GM18951 (cell line): ENCODE data around the gene DAB2IP.
"Not testable (repeated sequence)": the region's sequence is repeated elsewhere in the genome, so short reads cannot be mapped to it uniquely, and the experiment has no call there.

ENCODE experiments used
- POLR2A ChIP-seq: IDR thresholded peaks from 4 replicates; pipeline ENCODE4 v1.6.1; 2011; ENCODE audit warnings: mild to moderate bottlenecking; ENCODE audit not compliant: insufficient read length, insufficient read depth; ENCODE audit errors: extremely low read depth
- in situ Hi-C: fragments of 300-500 bp; cut with MboI; formaldehyde crosslinking; loops from one replicate; pipeline ENCODE4 v1.12.0; 2022; ENCODE audit warnings: low sequenced_read_pairs, mixed read lengths, inconsistent platforms; ENCODE audit not compliant: unreplicated experiment

The DAB2IP gene

GRCh38 chr9:121735065-121735792 is 83.8 kb downstream of the DAB2IP start:
- in situ Hi-C loops = no loop called here
- no peak for TF ChIP-seq POLR2A

GRCh38 chr9:121735793-121736770 is 84.6 kb downstream of the DAB2IP start:
- in situ Hi-C loops = no loop called here
- no peak for TF ChIP-seq POLR2A

GRCh38 chr9:121736934-121737462 is 85.6 kb downstream of the DAB2IP start:
- TF ChIP-seq POLR2A = no peak

DNA sequence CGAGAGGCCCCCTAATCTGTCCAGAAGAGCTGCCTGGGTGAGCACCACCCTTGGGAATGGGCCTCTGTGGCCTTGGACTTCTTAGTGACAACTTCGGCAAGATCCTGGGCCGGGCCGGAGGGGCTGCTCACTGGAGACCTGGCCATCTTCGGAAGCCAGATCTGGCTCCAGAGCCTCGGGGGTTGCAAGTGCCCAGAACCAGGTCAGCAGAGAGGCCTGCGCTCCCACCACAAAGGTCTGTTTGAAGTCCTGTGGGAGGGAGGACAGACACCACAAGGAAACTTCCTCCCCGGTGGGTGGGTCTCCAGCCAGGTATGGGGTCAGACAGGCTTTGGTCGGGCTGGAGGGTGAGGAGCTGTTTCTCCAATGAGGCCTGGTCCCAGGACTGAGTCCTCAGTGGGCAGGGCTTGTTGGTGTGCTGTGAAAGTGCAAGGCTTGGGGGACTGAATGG is 86.1 kb downstream of the DAB2IP start:
- no peak for TF ChIP-seq POLR2A
- in situ Hi-C loops = no loop called here

More at GRCh38 chr9:121736934-121737462, 85.6 kb downstream of the DAB2IP start:
- in situ Hi-C loops = no loop called here

GRCh38 chr9:121738411-121738810 is 87.0 kb downstream of the DAB2IP start:
- no peak for TF ChIP-seq POLR2A
- in situ Hi-C loops = no loop called here

DNA sequence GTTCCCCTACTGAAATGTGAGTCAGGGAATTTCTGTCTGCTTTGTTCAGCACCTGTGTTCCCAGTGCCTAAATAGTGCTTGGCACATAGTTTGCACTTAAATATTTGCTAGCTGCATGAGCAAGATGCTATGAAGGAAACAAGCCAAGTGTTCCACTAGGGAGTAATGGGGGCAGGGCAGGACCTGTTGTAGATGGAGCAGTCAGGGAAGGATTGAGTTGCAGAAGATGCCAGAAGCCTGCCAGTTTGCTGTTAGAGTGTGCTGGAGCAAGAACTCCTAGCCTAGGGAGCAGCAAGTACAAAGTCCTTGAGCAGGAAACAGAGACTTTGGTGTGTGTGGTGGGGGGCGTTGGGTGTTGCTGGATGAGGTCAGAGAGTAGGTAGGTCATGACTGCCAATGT is 87.5 kb downstream of the DAB2IP start:
- no peak for TF ChIP-seq POLR2A
- in situ Hi-C loops = no loop called here

GRCh38 chr9:121739971-121740370 is 88.5 kb downstream of the DAB2IP start:
- in situ Hi-C loops = no loop called here
- no peak for TF ChIP-seq POLR2A

- in situ Hi-C loops = no loop called here
- TF ChIP-seq POLR2A = no peak
Observed at GRCh38 chr9:121741228-121741918, 89.9 kb downstream of the DAB2IP start.

GRCh38 chr9:121741919-121742283 is 90.5 kb downstream of the DAB2IP start:
- in situ Hi-C loops = not testable (repeated sequence)

DNA sequence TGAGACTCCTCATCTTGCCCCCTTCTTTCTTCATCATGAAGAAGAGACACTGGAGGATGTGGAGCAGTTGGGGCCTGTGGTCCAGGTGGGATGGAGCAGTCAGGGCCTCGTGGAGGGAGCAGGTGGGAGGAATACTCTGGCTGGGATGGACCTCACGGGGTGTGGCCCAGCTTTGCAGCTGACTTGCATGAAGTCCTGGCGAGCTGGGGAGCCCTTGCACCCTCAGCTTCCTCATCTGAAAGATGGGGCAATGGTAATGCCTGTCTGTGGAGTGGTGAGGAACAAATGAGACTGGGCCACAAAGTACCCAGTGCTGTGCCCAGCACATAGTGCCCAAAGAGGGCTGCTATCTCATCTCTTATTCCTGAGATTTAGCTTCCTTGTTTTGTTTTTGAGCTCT is 91.5 kb downstream of the DAB2IP start:
- in situ Hi-C loops = no loop called here
- TF ChIP-seq POLR2A = no peak

DNA sequence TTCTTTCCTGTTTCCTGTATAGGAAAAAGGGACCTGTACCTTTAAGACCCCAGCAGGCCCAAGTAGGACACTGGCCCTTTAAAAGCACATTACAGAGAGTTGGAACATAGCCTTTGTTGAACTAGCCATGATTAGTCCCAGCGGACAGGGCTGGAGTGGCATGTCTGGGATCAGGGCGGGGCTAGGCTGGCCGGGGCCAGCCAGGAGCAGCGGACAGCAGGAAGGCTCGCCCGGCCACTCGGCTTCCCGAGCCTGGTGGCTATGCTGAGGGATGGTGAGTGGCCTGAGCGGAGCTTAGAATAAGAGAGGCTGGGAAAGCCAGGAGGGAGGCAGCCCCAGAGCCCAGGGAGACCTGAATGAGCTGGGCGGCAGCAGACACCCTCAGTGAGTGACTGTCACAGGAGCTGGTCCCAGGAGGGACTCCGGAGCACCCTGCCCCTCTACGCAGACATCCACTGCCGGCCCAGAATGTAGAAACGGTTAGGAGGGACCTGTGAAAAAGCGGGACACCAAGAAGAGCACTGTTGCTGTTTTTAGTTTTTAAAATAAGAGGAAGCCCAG is 92.1 kb downstream of the DAB2IP start:
- in situ Hi-C loops = no loop called here
- no peak for TF ChIP-seq POLR2A

DNA sequence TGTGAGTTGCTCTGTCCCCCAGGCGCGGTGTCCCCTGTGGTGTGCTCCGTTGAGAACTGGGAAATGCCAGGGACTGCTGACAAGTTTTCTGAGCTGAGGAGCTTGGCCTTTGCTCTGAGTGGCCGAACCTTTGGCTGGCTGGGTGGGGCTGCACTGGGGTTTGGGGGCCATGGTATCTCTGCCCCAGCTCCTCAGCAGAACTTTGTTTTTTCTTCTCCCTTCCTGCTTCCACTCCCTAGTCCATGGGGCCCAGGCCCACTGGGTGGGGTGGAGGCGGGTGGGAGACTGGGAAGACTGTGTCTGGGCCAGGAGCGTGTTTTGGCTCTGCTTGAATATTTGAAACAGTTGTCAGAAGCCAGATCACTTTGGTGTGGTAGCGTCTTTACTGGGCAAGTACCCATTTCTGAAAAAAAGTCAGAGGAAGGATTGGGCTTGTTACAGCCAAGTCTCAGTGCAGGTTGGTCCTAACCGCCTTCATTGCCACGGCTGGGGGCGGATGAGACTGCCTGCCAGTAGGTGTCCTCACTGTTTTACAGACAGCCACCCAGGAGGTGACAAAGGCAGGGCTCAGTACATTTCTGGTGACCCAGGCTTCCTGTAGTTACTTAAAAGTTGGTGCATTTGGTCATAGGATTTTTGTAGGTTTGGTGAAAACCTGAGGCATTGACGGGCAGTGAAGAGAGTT is 92.7 kb downstream of the DAB2IP start:
- in situ Hi-C loops = no loop called here
- TF ChIP-seq POLR2A = no peak

DNA sequence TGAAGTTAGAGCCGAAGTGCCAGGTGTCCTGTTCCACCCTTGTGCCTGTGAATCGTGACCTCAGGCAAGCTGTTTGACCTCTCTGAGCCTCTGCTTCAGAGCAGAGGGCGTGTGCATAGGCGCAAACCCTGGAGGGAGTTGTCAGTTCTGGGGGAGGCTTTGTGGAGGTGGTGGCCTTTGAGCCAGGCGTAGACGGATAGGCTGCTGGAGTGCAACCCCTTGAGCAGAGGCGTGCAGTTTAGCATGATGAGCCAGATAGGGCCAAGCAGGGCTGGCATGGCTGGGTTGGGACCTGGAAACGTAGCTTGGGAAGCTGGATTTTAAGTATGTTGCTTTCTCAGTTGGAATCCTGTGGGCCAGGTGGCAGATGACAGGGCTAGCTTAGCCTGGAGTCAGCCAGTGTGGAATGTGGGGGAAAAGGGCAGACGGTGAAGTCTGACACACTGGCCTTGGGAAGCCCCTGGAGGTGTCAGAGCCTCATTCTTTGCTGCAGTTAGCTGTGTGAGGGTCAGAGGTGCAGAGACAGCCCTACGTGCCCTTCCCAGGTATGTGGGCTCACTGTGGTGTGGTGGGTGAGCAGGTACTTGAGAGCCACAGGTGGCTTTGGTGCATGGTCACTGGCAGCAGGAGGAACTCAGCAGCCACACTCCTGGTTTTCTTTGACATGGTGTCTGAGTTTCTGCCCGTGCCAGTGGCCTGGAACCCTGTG is 93.4 kb downstream of the DAB2IP start:
- in situ Hi-C loops = no loop called here

More for the DNA sequence above, 93.4 kb downstream of the DAB2IP start:
- TF ChIP-seq POLR2A = no peak
